AG09309 (cell line): Measurements from ENCODE around the gene CLIP4.

Experiments used
- DNase-seq: peaks from one replicate; pipeline ENCODE4 v3.0.0-alpha.2; 2010; ENCODE audit warnings: low read depth
- H3K4me3 ChIP-seq: 2 replicates; pipeline ENCODE4 v1.5.1; 2011; ENCODE audit warnings: mild to moderate bottlenecking, low read depth, low read length, moderate library complexity; ENCODE audit not compliant: control insufficient read depth
- CTCF ChIP-seq: IDR thresholded peaks from 2 replicates; pipeline ENCODE4 v1.5.1; 2011; ENCODE audit warnings: mild to moderate bottlenecking, low read depth, low read length, inconsistent platforms; ENCODE audit not compliant: insufficient read depth, control insufficient read depth; ENCODE audit errors: missing control alignments

Gene CLIP4

GRCh38 chr2:29130295-29130694 lies 15.1 kb downstream of the CLIP4 start:
- 0 out of 2 replicates have a peak overlapping the region, but pooled peaks have one; percentile 3 for H3K4me3 ChIP-seq
- DNase-seq, result peak; percentile 66

GRCh38 chr2:29134933-29135332 lies 19.7 kb downstream of the CLIP4 start:
- no peak for DNase-seq
- no peak overlapping the region for H3K4me3 ChIP-seq

More at GRCh38 chr2:29130295-29130694, 15.1 kb downstream of the CLIP4 start:
- TF ChIP-seq CTCF, result no peak

GRCh38 chr2:29139152-29139551 lies 23.9 kb downstream of the CLIP4 start:
- no peak for DNase-seq
- no peak for TF ChIP-seq CTCF
- no peak overlapping the region for H3K4me3 ChIP-seq

More at GRCh38 chr2:29134933-29135332, 19.7 kb downstream of the CLIP4 start:
- no peak for TF ChIP-seq CTCF

GRCh38 chr2:29139731-29140130 lies 24.5 kb downstream of the CLIP4 start:
- H3K4me3 ChIP-seq, result no peak overlapping the region
- no peak for TF ChIP-seq CTCF
- no peak for DNase-seq

GRCh38 chr2:29143657-29144056 lies 28.4 kb downstream of the CLIP4 start:
- no peak for TF ChIP-seq CTCF
- DNase-seq, result no peak
- H3K4me3 ChIP-seq, result no peak overlapping the region

- TF ChIP-seq CTCF, result no peak
- DNase-seq, result no peak
- H3K4me3 ChIP-seq, result no peak overlapping the region
Observed at GRCh38 chr2:29146197-29146596, 31.0 kb downstream of the CLIP4 start.

- DNase-seq, result no peak
- H3K4me3 ChIP-seq, result no peak overlapping the region
- no peak for TF ChIP-seq CTCF
Observed at GRCh38 chr2:29147963-29148362, 32.7 kb downstream of the CLIP4 start.
